Activated naive CD8-positive, alpha-beta T cell (primary cell): ENCODE results near the gene MRPL18.
"Not testable (repeated sequence)": the region's sequence is repeated elsewhere in the genome, so short reads cannot be mapped to it uniquely, and the experiment has no call there.

ENCODE experiments used
- H3K27ac Mint-ChIP-seq: one replicate; pipeline ENCODE4 v1.8.0; 2021; ENCODE audit warnings: mixed read lengths
- H3K27me3 Mint-ChIP-seq: one replicate; pipeline ENCODE4 v1.8.0; 2021; ENCODE audit warnings: mixed read lengths
- H3K36me3 Mint-ChIP-seq: one replicate; pipeline ENCODE4 v1.8.0; 2021; ENCODE audit warnings: mixed read lengths
- H3K4me1 Mint-ChIP-seq: one replicate; pipeline ENCODE4 v1.8.0; 2021; ENCODE audit warnings: low read depth, mixed read lengths
- H3K4me3 Mint-ChIP-seq: one replicate; pipeline ENCODE4 v1.8.0; 2021; ENCODE audit warnings: mild to moderate bottlenecking, mixed read lengths
- H3K9me3 Mint-ChIP-seq: one replicate; pipeline ENCODE4 v1.8.0; 2021; ENCODE audit warnings: low read depth, mixed read lengths

MRPL18 gene

DNA sequence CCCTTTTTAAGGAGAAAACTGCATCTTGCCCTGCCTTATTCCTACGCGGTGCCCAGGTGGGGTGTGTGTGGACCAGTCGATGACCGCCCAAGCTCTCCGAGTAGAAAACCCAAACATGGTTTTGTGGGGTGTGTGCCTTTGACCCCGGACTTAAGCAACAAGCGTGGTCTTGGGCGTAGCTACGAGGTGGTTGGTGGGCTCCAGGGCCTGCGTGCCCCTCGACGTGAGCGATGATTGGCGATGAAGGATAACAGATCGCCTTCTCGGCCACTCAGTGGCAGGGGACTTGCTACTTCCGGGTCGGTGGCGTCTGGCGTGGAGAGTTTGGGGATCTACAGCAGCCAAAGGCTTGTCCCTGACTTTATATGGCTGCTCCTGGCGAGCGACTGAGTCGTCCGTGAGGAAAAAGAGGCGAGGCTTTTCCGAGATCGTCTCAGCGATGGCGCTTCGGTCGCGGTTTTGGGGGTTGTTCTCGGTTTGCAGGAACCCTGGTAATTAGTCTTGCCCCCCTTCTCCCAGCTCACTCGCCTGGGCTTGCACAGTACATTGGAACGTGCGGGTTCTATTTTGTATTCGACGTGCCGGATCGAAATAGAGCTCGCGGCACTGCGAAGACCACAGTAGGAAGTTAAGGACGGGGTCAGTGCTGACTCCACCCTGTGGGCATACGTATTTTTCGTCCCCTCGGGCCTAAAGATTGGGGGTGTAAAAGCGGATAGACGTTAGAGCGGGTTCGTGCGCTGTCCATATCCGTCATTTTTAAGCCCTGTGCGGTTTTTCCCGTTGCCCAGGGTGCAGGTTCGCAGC, at the start of gene MRPL18:
MRPL18 (plus strand) TSS at position 319 of the 807 bp plus-strand sequence; CDS start at position 440, 121 bp downstream.
- H3K27me3 Mint-ChIP-seq: no peaks in the 10 kb centered on the region
- peak within 1 kb of the TSS; percentile 98 for H3K27ac Mint-ChIP-seq
- H3K4me1 Mint-ChIP-seq: peaks cover 60% of the 10 kb centered on the region
- H3K9me3 Mint-ChIP-seq: no peaks in the 10 kb centered on the region
- peak within 1 kb of the TSS; percentile 98 for H3K4me3 Mint-ChIP-seq
- peaks cover 13% of the 10 kb centered on the region for H3K36me3 Mint-ChIP-seq

DNA sequence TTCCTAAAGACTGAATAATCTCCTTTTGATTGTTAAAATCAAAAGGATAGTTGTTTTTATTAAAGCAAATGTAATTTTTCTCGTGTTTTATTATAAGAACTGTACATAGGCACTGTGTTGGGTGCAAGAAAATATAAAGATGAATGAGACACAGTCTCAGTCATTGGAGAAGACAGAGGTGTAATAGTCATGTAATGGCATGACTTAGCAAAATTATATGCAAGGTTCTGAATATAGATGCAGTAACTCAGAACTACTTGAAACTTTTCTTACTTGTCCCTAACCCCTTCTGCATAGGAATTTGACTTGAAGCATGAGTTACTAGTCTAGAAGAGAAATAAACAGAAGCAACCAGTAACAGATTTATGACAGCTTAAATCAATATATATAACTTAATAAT, 48.1 kb upstream of the MRPL18 start:
- Mint-ChIP-seq H3K4me3 (no peak overlapping the region), H3K36me3 (peaks cover 13% of the 10 kb centered on the region), H3K4me1 (peaks cover 45% of the 10 kb centered on the region), H3K9me3 (no peaks in the 10 kb centered on the region), H3K27ac (peak overlapping the region; percentile 54), H3K27me3 (no peaks in the 10 kb centered on the region)

DNA sequence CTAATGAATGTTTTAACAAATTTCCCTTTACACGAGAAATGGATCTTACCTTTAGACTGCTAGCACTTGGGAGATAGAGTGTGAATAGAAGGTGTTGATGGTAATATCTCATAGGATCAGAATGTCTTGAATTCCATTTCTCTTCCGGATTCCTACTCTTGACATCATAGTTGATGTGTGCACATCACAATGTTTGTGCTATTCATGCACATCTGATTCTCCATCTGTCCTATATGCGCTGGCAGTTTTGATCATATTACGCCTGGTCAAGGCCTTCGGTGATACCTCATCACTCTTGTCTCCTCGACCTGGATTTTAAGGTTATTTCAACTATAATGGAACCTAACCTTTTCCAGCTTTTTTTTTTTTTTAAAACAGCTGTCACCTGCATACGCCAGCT, 45.2 kb upstream of the MRPL18 start:
- Mint-ChIP-seq H3K9me3 (no peaks in the 10 kb centered on the region), H3K27me3 (no peaks in the 10 kb centered on the region), H3K36me3 (peaks cover 13% of the 10 kb centered on the region), H3K4me3 (no peak overlapping the region), H3K27ac (peak overlapping the region; percentile 85), H3K4me1 (peaks cover 24% of the 10 kb centered on the region)

DNA sequence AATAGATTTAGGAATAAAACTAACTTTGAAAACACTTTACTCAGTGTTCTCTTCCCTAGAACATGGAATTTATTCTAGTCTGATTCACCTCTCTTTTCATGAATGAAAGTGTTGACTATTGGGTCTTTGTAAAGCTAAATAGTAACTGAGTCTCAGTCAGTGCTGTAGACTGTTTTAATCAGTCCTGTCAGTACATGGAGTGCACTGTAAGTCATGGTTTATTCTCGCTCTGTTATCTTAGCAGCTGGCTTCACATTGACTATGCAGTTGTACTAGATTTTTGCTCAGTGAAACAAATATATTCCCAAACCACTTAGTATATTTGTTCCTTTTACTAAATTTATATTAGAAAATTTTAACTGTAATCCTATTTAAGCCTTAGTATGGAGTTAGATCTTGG, 43.5 kb upstream of the MRPL18 start:
- Mint-ChIP-seq H3K4me3 (no peak overlapping the region), H3K27me3 (no peaks in the 10 kb centered on the region), H3K4me1 (peaks cover 15% of the 10 kb centered on the region), H3K27ac (no peak overlapping the region), H3K9me3 (no peaks in the 10 kb centered on the region), H3K36me3 (peaks cover 9% of the 10 kb centered on the region)

DNA sequence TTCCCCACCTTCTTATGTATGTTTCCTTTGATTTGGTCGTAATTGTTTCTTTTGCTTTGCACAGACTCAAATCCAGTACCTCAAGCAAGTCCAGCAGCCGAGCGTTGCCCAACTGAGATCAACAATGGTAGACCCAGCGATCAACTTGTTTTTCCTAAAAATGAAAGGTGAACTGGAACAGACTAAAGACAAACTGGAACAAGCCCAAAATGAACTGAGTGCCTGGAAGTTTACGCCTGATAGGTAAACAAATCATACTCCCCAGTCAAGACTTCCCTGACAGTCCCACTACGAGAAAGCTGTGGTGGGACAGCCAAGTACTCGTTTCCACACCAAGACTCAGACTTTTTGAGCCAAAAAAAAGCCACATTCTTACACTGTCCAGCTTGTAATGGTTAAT, 42.1 kb upstream of the MRPL18 start:
- H3K27me3 Mint-ChIP-seq, H3K36me3 Mint-ChIP-seq, H3K4me3 Mint-ChIP-seq, H3K9me3 Mint-ChIP-seq: not testable (repeated sequence)
- H3K4me1 Mint-ChIP-seq: peaks cover 12% of the 10 kb centered on the region
- H3K27ac Mint-ChIP-seq: peak overlapping the region; percentile 61

DNA sequence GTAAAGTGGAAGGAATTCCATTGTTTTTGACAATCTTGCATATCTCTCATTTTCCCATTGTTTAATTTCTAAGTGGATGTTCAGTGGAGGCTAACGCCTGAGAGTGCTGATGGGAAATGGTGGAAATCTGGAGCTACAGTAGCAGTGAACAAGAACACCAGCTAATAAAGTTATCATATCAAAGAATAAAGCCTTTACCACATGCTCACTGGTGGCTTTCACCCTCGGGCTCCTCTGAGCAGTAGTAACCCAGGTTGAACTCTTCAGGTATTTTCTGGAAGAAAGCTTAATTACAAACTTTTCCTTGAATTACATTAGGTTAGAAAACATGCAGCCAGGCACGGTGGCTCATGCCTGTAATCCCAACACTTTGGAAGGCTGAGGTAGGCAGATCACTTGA, 38.8 kb upstream of the MRPL18 start:
- Mint-ChIP-seq H3K9me3 (no peaks in the 10 kb centered on the region), H3K36me3 (peaks cover 3% of the 10 kb centered on the region), H3K27ac (no peak overlapping the region), H3K4me1 (no peaks in the 10 kb centered on the region), H3K4me3 (no peak overlapping the region), H3K27me3 (no peaks in the 10 kb centered on the region)

DNA sequence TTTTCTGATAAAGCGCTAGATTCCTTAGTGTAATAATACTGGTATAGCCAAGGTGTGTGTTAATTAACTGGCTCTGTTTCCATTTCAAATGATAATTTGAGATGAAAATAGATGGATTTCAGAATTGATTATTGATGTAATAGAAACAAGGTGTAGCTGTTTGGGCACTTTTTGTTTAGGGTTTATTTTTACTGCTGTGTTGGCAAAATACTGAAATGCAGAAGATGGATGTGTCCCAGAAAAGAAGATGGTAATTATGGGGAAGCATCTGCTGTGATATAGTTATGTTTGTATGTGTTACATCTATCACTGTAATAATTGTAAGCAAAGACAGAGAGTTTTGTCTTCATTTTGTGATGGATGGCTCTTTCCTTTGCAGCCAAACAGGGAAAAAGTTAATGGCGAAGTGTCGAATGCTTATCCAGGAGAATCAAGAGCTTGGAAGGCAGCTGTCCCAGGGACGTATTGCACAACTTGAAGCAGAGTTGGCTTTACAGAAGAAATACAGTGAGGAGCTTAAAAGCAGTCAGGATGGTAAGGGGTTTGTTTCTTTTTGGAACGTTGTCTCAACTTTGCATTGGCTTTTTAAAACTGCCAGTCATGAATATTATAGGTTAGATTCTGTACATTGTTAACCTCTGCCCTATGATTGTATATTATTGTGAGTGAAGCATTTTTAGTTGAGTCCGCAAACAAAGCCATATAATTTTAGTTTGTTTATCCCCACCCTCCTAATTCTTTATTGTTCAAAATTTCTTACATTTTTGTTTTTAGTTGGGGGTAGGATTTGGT, 37.0 kb upstream of the MRPL18 start:
- no peaks in the 10 kb centered on the region for H3K27me3 Mint-ChIP-seq
- no peak overlapping the region for H3K4me3 Mint-ChIP-seq
- H3K36me3 Mint-ChIP-seq: peaks cover 3% of the 10 kb centered on the region
- H3K9me3 Mint-ChIP-seq: no peaks in the 10 kb centered on the region
- no peaks in the 10 kb centered on the region for H3K4me1 Mint-ChIP-seq
- H3K27ac Mint-ChIP-seq: peak overlapping the region; percentile 43

DNA sequence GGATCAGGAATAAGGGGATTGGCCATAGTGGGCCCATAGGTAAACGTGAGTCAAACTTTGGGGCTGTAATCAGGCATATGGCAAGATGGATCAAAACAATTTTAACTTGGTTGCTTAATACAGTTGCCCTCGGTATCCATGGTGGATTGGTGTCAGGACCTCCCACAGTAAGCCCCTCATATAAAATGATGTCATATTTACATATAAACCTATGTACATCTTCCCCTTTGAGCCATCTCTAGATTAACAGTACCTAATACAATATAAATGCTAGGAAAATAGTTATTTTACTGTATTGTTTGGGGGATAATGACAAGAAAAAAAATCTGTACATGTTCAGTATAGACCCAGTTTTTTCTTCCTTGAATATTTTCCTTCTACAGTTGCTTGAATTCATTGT, 35.9 kb upstream of the MRPL18 start:
- Mint-ChIP-seq H3K9me3 (no peaks in the 10 kb centered on the region), H3K27ac (no peak overlapping the region), H3K4me3 (no peak overlapping the region), H3K4me1 (peaks cover 4% of the 10 kb centered on the region), H3K36me3 (peaks cover 5% of the 10 kb centered on the region), H3K27me3 (no peaks in the 10 kb centered on the region)

DNA sequence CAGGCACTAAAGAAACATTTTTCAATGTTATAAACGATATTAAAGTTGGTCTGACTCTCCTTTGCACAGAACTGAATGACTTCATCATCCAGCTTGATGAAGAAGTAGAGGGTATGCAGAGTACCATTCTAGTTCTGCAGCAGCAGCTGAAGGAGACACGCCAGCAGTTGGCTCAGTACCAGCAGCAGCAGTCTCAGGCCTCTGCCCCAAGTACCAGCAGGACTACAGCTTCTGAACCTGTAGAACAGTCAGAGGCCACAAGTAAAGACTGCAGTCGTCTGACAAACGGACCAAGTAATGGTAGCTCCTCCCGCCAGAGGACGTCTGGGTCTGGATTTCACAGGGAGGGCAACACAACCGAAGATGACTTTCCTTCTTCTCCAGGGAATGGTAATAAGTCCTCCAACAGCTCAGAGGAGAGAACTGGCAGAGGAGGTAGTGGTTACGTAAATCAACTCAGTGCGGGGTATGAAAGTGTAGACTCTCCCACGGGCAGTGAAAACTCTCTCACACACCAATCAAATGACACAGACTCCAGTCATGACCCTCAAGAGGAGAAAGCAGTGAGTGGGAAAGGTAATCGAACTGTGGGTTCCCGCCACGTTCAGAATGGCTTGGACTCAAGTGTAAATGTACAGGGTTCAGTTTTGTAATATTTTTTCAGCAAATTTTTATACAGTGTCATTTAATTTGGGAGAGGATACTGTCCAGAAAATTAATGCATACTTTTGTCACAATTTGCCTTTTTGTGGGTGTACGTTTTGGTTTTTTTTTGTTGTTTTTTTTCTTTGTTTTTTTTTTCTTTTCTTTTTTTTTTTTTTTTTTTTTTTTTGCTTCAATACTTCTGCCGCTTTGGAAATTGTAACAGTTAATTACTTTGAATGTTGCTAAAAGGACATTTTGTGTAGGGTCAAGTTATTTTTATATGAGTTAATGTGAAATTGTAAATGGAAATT, 35.0 kb upstream of the MRPL18 start:
- no peaks in the 10 kb centered on the region for H3K27me3 Mint-ChIP-seq
- H3K36me3 Mint-ChIP-seq: peaks cover 8% of the 10 kb centered on the region
- peaks cover 10% of the 10 kb centered on the region for H3K4me1 Mint-ChIP-seq
- no peaks in the 10 kb centered on the region for H3K9me3 Mint-ChIP-seq
- no peak overlapping the region for H3K4me3 Mint-ChIP-seq
- peak overlapping the region; percentile 36 for H3K27ac Mint-ChIP-seq

DNA sequence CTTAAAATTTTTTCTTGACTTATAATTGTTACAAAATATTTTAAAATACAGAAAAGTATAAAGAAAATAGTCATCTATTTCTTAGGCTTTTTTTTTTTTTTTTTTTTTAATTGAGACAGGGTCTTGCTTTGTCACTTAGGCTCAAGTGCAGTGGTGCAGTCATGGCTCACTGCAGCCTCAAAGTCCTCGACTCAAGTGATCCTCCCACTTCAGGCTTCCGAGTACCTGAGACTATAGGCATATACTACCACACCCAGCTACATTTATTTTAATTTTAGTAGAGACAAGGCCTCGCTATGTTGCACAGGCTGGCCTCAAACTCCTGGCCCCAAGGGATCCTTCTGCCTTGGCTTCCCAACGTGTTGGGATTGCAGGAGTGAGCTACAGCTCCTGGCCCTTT, 33.8 kb upstream of the MRPL18 start:
- H3K9me3 Mint-ChIP-seq: no peaks in the 10 kb centered on the region
- peak overlapping the region; percentile 66 for H3K27ac Mint-ChIP-seq
- H3K36me3 Mint-ChIP-seq: peaks cover 8% of the 10 kb centered on the region
- peaks cover 19% of the 10 kb centered on the region for H3K4me1 Mint-ChIP-seq
- no peaks in the 10 kb centered on the region for H3K27me3 Mint-ChIP-seq
- no peak overlapping the region for H3K4me3 Mint-ChIP-seq

DNA sequence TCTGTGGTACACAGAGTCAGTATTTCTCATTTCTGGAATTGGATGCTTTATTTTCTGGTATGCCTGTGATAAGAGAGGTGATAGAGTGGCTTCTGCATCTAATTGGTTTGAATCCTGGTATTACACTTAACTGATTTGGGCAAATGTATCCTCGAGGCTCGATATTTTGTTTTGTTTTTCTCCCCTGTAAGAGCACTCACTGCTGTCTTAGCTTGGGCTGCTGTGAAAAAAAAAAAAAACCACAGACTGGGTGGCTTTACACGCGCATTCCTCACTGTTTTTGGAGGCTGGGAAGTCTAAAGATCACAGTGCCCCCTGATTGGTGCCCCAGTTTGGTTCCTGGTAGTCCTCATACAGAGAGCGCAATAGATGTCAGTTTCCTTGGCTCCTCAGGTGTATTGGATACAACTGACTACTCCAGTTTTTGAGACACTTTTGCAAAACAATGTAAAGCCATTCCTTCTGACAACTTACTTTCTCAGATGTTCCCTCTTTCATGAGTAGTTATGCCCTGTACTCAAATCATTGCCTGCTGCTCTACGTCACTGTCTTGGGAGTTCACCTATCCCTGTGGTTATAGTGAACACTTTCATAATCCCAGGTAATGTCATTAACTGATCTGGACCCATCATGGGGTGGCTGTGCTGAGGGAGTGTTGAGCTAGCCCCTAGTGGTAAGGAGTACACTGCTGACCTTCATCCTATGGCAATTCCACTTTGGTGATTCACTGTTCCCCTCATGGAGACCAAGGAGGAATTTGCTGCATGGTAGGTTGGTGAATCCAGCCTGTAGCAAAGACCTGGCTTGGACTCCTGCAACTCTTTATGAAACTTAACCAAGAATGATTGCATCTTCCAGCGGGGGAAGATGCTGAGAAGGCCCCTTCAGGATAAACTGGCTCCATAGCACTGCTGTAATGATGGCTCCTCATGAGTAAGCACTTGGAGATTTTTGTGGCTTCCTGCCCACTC, 32.0 kb upstream of the MRPL18 start:
- H3K27me3 Mint-ChIP-seq: no peaks in the 10 kb centered on the region
- H3K9me3 Mint-ChIP-seq: no peaks in the 10 kb centered on the region
- H3K36me3 Mint-ChIP-seq: peaks cover 8% of the 10 kb centered on the region
- H3K4me1 Mint-ChIP-seq: peaks cover 24% of the 10 kb centered on the region
- H3K4me3 Mint-ChIP-seq: no peak overlapping the region
- peak overlapping the region; percentile 61 for H3K27ac Mint-ChIP-seq

DNA sequence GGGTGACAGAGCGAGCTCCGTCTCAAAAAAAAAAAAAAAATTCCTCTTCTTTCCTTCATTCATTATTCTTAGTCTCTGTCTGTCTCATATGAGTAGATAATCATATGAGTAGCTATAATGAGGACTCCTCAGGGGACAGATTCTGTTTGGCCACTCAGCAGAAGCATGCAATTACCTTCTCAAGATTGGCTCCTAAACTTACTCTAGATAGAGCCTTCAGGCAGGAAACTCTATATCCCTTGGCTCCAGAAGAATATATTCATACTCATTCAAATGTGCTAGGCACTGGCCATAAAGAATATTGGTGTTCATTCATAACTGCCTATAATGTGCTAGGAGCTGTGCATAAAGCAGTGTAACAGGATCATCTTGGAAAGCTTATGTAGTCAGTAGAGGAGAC, 30.6 kb upstream of the MRPL18 start:
- Mint-ChIP-seq H3K4me1 (peaks cover 26% of the 10 kb centered on the region), H3K27ac (peak overlapping the region; percentile 72), H3K27me3 (no peaks in the 10 kb centered on the region), H3K9me3 (no peaks in the 10 kb centered on the region), H3K4me3 (peak overlapping the region; percentile 64), H3K36me3 (peaks cover 8% of the 10 kb centered on the region)

DNA sequence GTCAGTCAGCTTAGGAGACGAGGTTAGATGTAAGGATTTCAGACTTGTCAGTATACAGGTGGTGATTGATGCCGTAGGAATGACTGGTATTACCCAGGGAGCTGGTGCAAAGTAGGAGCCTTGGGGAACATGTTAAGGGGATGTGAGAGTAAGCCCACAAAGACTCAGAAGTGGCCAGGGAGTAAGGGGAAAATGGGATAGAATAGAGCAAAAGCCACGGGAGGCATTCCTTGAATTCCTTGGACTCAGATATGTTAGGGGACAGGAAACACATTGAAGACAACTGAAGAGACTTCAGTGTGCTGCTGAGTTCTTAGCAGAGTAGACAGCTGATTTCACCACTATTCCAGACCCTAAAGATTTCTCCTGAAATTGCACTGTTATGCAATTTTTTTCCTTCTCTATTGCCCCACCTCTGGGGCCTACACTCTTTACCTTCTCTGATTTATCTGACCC, 29.6 kb upstream of the MRPL18 start:
- peak overlapping the region; percentile 94 for H3K4me3 Mint-ChIP-seq
- H3K36me3 Mint-ChIP-seq: peaks cover 7% of the 10 kb centered on the region
- no peaks in the 10 kb centered on the region for H3K9me3 Mint-ChIP-seq
- H3K4me1 Mint-ChIP-seq: peaks cover 28% of the 10 kb centered on the region
- H3K27me3 Mint-ChIP-seq: no peaks in the 10 kb centered on the region
- peak overlapping the region; percentile 95 for H3K27ac Mint-ChIP-seq
